Loucy (cell line): ENCODE data around the gene FOXO3.

Experiments
- CTCF ChIP-seq: fragments of 200-600 bp; sonication (generic); conservative IDR thresholded peaks from 2 replicates; pipeline ENCODE4 v1.5.1; 2014; ENCODE audit warnings: mild to moderate bottlenecking, antibody characterized with exemption, low read length
- EZH2phosphoT487 ChIP-seq: fragments of 200-600 bp; IDR thresholded peaks from 2 replicates; pipeline ENCODE4 v1.6.1; 2018; ENCODE audit warnings: antibody characterized with exemption, mild to moderate bottlenecking, moderate library complexity, borderline replicate concordance

GRCh38 chr6:108698593-108699289, 138.0 kb downstream of the FOXO3 start:
- TF ChIP-seq CTCF = no peak
- no peak for TF ChIP-seq EZH2phosphoT487
